GM18517 (cell line): ENCODE data around the gene KPNA3.
"Not testable (repeated sequence)": the region's sequence is repeated elsewhere in the genome, so short reads cannot be mapped to it uniquely, and the experiment has no call there.

ENCODE experiments used
- ATAC-seq: cut with Tn5 transposase; IDR thresholded peaks from one replicate; pipeline ENCODE4 v1.9.1; 2021; ENCODE audit warnings: mild to moderate bottlenecking, moderate library complexity; ENCODE audit not compliant: unreplicated experiment

Gene KPNA3

GRCh38 chr13:49792550-49793324 is at the start of gene KPNA3:
Gene KPNA3, minus strand, starts transcription at chr13:49792682. Its CDS starts 176 bp downstream, at chr13:49792506.
- ATAC-seq: peak; percentile 78

GRCh38 chr13:49841964-49842363 is 49.5 kb upstream of the KPNA3 start:
- ATAC-seq: no peak

- ATAC-seq: no peak
These were observed 48.2 kb upstream of the KPNA3 start for GRCh38 chr13:49840675-49841074.

- no peak for ATAC-seq
These were observed 47.8 kb upstream of the KPNA3 start for GRCh38 chr13:49840266-49840665.

GRCh38 chr13:49838989-49839388 is 46.5 kb upstream of the KPNA3 start:
- no peak for ATAC-seq

- no peak for ATAC-seq
These were observed 44.0 kb upstream of the KPNA3 start for GRCh38 chr13:49836516-49836915.

- no peak for ATAC-seq
These were observed 40.9 kb upstream of the KPNA3 start for GRCh38 chr13:49833402-49833801.

GRCh38 chr13:49831455-49831854 is 39.0 kb upstream of the KPNA3 start:
- no peak for ATAC-seq

- ATAC-seq: no peak
These were observed 38.2 kb upstream of the KPNA3 start for GRCh38 chr13:49830721-49831120.

- ATAC-seq: no peak
These were observed 37.2 kb upstream of the KPNA3 start for GRCh38 chr13:49829715-49830114.

GRCh38 chr13:49828453-49828852 is 36.0 kb upstream of the KPNA3 start:
- no peak for ATAC-seq

- no peak for ATAC-seq
These were observed 35.4 kb upstream of the KPNA3 start for GRCh38 chr13:49827891-49828290.

- ATAC-seq: no peak
These were observed 34.9 kb upstream of the KPNA3 start for GRCh38 chr13:49827336-49827735.

- no peak for ATAC-seq
These were observed 28.9 kb upstream of the KPNA3 start for GRCh38 chr13:49821216-49822009.

GRCh38 chr13:49820591-49821215 is 28.2 kb upstream of the KPNA3 start:
- ATAC-seq: no peak

- not testable (repeated sequence) for ATAC-seq
These were observed 23.6 kb upstream of the KPNA3 start for GRCh38 chr13:49816047-49816446.

- no peak for ATAC-seq
These were observed 22.2 kb upstream of the KPNA3 start for GRCh38 chr13:49814551-49815270.

GRCh38 chr13:49812812-49813211 is 20.3 kb upstream of the KPNA3 start:
- no peak for ATAC-seq

- ATAC-seq: no peak
These were observed 19.0 kb upstream of the KPNA3 start for GRCh38 chr13:49811527-49811908.

GRCh38 chr13:49810567-49811526 is 18.4 kb upstream of the KPNA3 start:
- no peak for ATAC-seq
